GM19025 (cell line): ENCODE measurements around the gene POLD2.

ENCODE experiments used
- ATAC-seq: cut with Tn5 transposase; IDR thresholded peaks from one replicate; pipeline ENCODE4 v1.9.1; 2021; ENCODE audit warnings: mild to moderate bottlenecking, low read depth, moderate library complexity; ENCODE audit not compliant: unreplicated experiment

POLD2 gene

GRCh38 chr7:44067064-44067951 lies 56.0 kb downstream of the POLD2 start:
- no peak for ATAC-seq

- ATAC-seq, result no peak
These were observed 56.8 kb downstream of the POLD2 start for GRCh38 chr7:44066494-44067063.

DNA sequence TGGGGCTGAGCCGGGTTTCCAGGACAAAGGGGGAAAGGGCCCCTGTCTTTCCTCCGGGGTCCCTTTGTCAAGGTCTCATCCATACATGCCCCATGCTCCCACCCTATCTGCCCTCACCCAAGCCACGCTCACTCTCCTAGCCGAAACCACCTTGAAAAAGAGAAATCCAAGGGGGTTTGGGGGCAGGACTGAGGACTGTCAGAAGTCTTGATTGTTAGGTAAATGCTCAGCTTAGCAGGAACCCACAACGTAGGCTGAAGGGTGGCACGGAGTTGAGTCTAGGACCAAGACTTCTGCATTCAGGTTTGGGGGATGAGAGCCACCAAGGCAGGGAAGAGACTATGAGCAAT lies 57.3 kb downstream of the POLD2 start:
- no peak for ATAC-seq

DNA sequence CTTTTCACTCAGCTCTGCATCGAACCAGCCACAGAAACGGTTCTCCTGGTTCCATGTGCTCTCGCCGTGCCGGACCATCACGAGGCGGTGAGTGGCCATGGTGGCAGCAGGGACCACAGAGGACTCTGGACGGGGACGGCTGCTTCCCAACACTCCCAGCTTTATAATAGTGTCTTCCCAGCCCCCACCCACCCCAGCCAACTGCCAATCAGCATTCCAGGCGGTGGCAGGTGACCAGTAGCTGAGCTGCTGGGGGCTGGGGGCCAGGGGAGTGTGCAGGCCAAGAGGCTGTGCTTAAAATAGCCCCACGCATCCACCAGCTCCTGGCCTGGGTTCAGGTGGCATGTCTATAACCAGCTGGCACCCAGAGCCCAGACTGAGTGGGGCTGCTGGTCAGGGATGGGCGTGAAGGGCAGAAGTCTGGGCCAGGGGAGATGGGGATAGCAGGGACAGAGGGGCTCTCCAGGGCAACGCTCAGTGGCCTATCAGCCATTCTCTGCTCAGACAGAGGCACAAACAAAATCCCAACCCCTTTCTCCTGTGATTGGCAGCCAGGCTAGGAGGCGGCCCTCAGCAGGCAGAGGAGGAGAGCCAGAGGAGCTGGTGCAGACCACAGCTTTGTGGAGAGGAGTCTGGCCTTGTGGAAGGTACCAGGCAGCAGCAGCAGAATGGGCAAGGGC lies 57.8 kb downstream of the POLD2 start, which contains the start of gene PGAM2:
Gene PGAM2, minus strand, starts transcription at position 137 of the 680 bp plus-strand sequence. Its CDS starts 38 bp downstream, at position 99.
- ATAC-seq, result no peak

GRCh38 chr7:44064791-44065430 lies 58.4 kb downstream of the POLD2 start:
- no peak for ATAC-seq
